Endothelial cell of umbilical vein (primary cell): ENCODE data around the gene STX8. TPM values are rescaled to one million over a fixed set of nuclear protein-coding genes. Genes with fewer than 3 reads are reported as not detected.

ENCODE experiments used
- BruUV-seq: library from RNA; stranded (reverse); fragments of 400-500 nt; replicated peaks from 2 replicates; lab custom pipeline; 2021; lab: Mats Ljungman, UMichigan
- CTCF ChIA-PET: fragments of 300-600, 350-600 bp; sonication (Branson Sonifier 250); formaldehyde crosslinking; loops from one replicate; lab custom pipeline; 2021; ENCODE audit warnings: antibody characterized with exemption, inconsistent platforms; lab: Charles Lee
- POLR2A ChIA-PET: fragments of 300-600, 350-600 bp; sonication (Branson Sonifier 250); formaldehyde crosslinking; loops from one replicate; lab custom pipeline; 2021; ENCODE audit warnings: antibody characterized with exemption, inconsistent platforms; lab: Charles Lee
- DNase-seq: peaks from one replicate; pipeline ENCODE4 v3.0.0-alpha.2; 2011; ENCODE audit warnings: low read depth, low spot score
- FAIRE-seq: peaks from 2 replicates; lab custom pipeline; 2011; peaks lifted over from hg19 to GRCh38; lab: Jason Lieb, UNC
- H2AFZ ChIP-seq: 2 replicates; pipeline ENCODE4 v1.6.0; 2012; ENCODE audit warnings: low read depth, low read length, control low read depth, inconsistent platforms
- H3K27ac ChIP-seq: 2 replicates; pipeline ENCODE4 v1.5.1; 2011; ENCODE audit warnings: low read depth, mild to moderate bottlenecking, control low read depth, low read length, moderate library complexity; ENCODE audit not compliant: insufficient read depth
- H3K27me3 ChIP-seq, 2 experiments: 2 replicates each; pipeline versions ENCODE4 v1.6.0 to v1.6.1; 2011; ENCODE audit warnings: low read length in 2 of 2, mixed read lengths in 1 of 2; ENCODE audit not compliant: control insufficient read depth in 2 of 2, insufficient read depth in 2 of 2
- H3K36me3 ChIP-seq, 2 experiments: 2 replicates in 1 of 2; 3 replicates in 1 of 2; pipeline ENCODE4 v1.5.1; 2011; ENCODE audit warnings: low read length in 2 of 2, mild to moderate bottlenecking in 1 of 2, moderate library complexity in 1 of 2; ENCODE audit not compliant: control insufficient read depth in 2 of 2, insufficient read depth in 2 of 2; ENCODE audit errors: extremely low read depth in 1 of 2
- H3K4me1 ChIP-seq: 3 replicates; pipeline ENCODE4 v1.5.1; 2011; ENCODE audit warnings: mild to moderate bottlenecking, low read length; ENCODE audit not compliant: control insufficient read depth, insufficient read depth; ENCODE audit errors: extremely low read depth
- H3K4me2 ChIP-seq: 2 replicates; pipeline ENCODE4 v1.6.1; 2011; ENCODE audit warnings: low read length, control low read depth, mixed read lengths; ENCODE audit not compliant: insufficient read depth
- H3K4me3 ChIP-seq, 3 experiments: fragments of 200-600 bp in 1 of 3; sonication (generic), shearing (Covaris generic) in 1 of 3; replicated peaks in 1 of 3; 2 replicates each; pipeline ENCODE4 v1.5.1; 2011 to 2016; ENCODE audit warnings: control low read depth in 3 of 3, low read length in 3 of 3, mild to moderate bottlenecking in 2 of 3, inconsistent platforms in 1 of 3, low read depth in 1 of 3, moderate library complexity in 1 of 3; ENCODE audit not compliant: insufficient read depth in 1 of 3
- H3K79me2 ChIP-seq: 2 replicates; pipeline ENCODE4 v1.6.0; 2012; ENCODE audit warnings: low read length, inconsistent platforms; ENCODE audit not compliant: control insufficient read depth, insufficient read depth
- H3K9ac ChIP-seq: replicated peaks from 2 replicates; pipeline ENCODE3; 2011; ENCODE audit warnings: low read length, control low read depth; ENCODE audit not compliant: insufficient read depth; ENCODE audit errors: extremely low read depth
- H3K9me1 ChIP-seq: replicated peaks from 3 replicates; pipeline ENCODE4 v1.6.0; 2011; ENCODE audit warnings: mild to moderate bottlenecking, low read length; ENCODE audit not compliant: control insufficient read depth, insufficient read depth; ENCODE audit errors: extremely low read depth
- H3K9me3 ChIP-seq: replicated peaks from 2 replicates; pipeline ENCODE4 v1.5.1; 2012; ENCODE audit warnings: low read length, inconsistent platforms; ENCODE audit not compliant: control insufficient read depth, insufficient read depth
- H4K20me1 ChIP-seq: replicated peaks from 2 replicates; pipeline ENCODE3; 2011; ENCODE audit warnings: mild to moderate bottlenecking, low read length; ENCODE audit not compliant: control insufficient read depth, insufficient read depth; ENCODE audit errors: extremely low read depth
- EZH2 ChIP-seq: IDR thresholded peaks from 2 replicates; pipeline ENCODE4 v1.6.1; 2012; ENCODE audit warnings: borderline replicate concordance, low read depth, mild to moderate bottlenecking, moderate library complexity, low read length, inconsistent platforms; ENCODE audit not compliant: severe bottlenecking
- FOS ChIP-seq: IDR thresholded peaks from 2 replicates; pipeline ENCODE4 v1.6.1; 2011; ENCODE audit warnings: mild to moderate bottlenecking, low read length, moderate library complexity, borderline replicate concordance; ENCODE audit not compliant: insufficient read depth
- GATA2 ChIP-seq: IDR thresholded peaks from 2 replicates; pipeline ENCODE4 v1.7.0; 2011; ENCODE audit warnings: low read depth, mild to moderate bottlenecking, moderate library complexity, mixed read lengths, low read length; ENCODE audit not compliant: insufficient read length, insufficient read depth
- JUN ChIP-seq: IDR thresholded peaks from 2 replicates; pipeline ENCODE4 v1.6.1; 2011; ENCODE audit warnings: borderline replicate concordance, low read depth; ENCODE audit not compliant: insufficient read length, insufficient read depth
- MYC ChIP-seq: IDR thresholded peaks from one replicate; pipeline ENCODE4 v1.6.1; 2011; ENCODE audit warnings: mild to moderate bottlenecking, low read depth, low read length
- POLR2A ChIP-seq: IDR thresholded peaks from 2 replicates; pipeline ENCODE4 v1.6.1; 2012; ENCODE audit warnings: low read depth, mild to moderate bottlenecking, control low read depth, low read length
- POLR2AphosphoS5 ChIP-seq: IDR thresholded peaks from 2 replicates; pipeline ENCODE4 v1.6.1; 2012; ENCODE audit warnings: low read depth, mild to moderate bottlenecking, control low read depth, low read length, moderate library complexity; ENCODE audit not compliant: insufficient read depth
- dilution Hi-C: fragments of 300-500 bp; cut with MboI; formaldehyde crosslinking; loops from one replicate; pipeline ENCODE4 v1.15.0; 2019; ENCODE audit warnings: low sequenced_read_pairs; ENCODE audit not compliant: extremely low pct_ligation_motif_present
- intact Hi-C: fragments of 100-400 bp; cut with micrococcal nuclease; formaldehyde crosslinking; loops from one replicate; pipeline ENCODE4 v1.10.0; 2022
- polyA plus RNA-seq, 4 experiments: library from polyadenylated mRNA; depleted of rRNA in 3 of 4; stranded (reverse) in 3 of 4; unstranded in 1 of 4; fragments of >200 nt; gene quantifications; 2 replicates each; pipeline versions ENCODE4 v1.2.1 to v1.2.3, GENCODE V29; 2011 to 2012; ENCODE audit warnings: missing spikeins in 1 of 4
- total RNA-seq: library from RNA; stranded (reverse); gene quantifications from 2 replicates; pipeline ENCODE4 v1.2.3, GENCODE V29; 2021
- TF ChIP-seq, protein P1 (sequence below), 2 donors: IDR thresholded peaks; 1 replicate in 1 of 2; 2 replicates in 1 of 2; pipeline ENCODE4 v1.5.1; 2011; ENCODE audit warnings: low read length in 2 of 2, mild to moderate bottlenecking in 2 of 2, moderate library complexity in 2 of 2, control low read depth in 1 of 2, inconsistent platforms in 1 of 2, low read depth in 1 of 2; ENCODE audit not compliant: insufficient read depth in 1 of 2; ENCODE audit errors: extremely low read depth in 1 of 2
- TF ChIP-seq, protein P2 (sequence below): IDR thresholded peaks from 2 replicates; pipeline ENCODE4 v1.6.1; 2011; ENCODE audit not compliant: insufficient read depth, insufficient read length

STX8 gene
- total and polyA plus RNA-seq, 2 donors (not counting 3 experiments of a cell fraction or from before 2014, with no cell fraction given): 25.9 to 67.3 TPM

DNA sequence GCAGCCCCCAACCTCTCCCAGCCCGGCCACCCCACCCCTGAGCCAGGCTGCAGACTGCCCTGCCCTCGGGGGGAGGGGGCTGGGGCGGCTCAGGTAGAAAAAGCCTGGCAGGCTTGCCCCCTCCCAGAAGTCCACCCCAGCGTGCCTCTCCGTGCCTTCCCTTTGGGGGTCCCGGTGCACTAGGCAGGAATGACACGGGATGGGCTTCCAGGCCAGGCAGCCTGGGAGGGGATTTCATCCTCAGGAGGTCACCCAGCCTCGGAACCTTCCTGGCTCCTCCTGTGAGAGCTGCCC is 369.3 kb downstream of the STX8 start:
- Histone ChIP-seq H3K9me3 (no peaks in the 10 kb centered on the region), H4K20me1 (no peaks in the 10 kb centered on the region), H3K27ac (no peak overlapping the region), H3K4me3 (no peak overlapping the region), H3K4me1 (no peaks in the 10 kb centered on the region), H3K9me1 (no peaks in the 10 kb centered on the region), H3K9ac (no peak overlapping the region), H3K4me2 (no peak overlapping the region), H3K79me2 (no peaks in the 10 kb centered on the region), H2AFZ (no peak overlapping the region), H3K27me3 (no peaks in the 10 kb centered on the region), H3K36me3 (no peaks in the 10 kb centered on the region)
- DNase-seq (no peak), FAIRE-seq (no peak)
- CTCF ChIA-PET: no interaction called here
- no peak for TF ChIP-seq EZH2
- no peak for TF ChIP-seq POLR2AphosphoS5
- TF ChIP-seq FOS: no peak
- POLR2A ChIA-PET: no interaction called here
- BruUV-seq: no TSS peak
- dilution Hi-C loops (no loop called here), intact Hi-C loops (loop anchor here (10.0 kb wide), 1 partner anchor 62 kb away; no protein-coding TSS in a partner anchor)

DNA sequence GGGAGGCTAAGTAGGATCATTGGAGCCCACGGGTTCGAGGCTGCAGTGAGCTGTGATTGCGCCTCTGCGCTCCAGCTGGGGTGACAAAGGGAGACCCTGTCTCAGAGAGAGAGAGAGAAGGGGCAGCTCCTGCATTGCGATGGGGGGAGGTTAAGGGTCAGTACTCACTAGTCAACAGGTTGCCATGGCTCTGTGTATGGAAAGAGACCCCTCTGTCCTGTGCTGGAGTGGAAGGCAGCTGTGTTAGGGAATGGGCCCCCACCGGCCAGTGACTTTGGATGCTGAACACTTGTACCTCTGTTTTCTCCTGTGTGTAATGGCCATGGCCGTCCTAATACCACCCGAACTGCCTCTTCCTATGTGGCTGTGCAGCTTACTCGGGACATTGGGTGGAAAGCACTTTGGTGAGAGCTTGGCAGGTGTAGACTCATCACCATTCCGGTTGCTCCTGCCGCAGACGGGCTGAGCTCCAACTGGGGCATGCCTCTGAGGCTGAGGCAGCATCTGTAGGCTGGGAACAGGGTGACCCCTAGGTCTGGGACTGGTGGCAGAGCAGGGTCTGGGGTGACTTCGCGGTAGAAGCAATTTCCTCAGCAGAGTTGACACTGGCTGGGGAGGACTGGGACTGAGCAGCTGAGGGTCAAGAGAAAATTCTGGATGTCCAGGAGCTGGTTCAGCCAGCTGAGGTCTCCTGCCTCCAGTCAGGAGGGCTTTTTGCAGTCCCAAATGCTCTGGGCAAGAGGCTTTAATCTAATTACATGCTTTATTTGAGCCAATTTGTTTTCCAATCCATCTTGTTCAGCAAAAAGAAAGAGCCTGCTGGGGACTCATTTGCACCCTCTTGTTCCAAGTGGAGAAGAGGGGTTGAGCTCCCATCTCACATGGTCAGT is 369.9 kb downstream of the STX8 start:
- H3K9me3 ChIP-seq: no peaks in the 10 kb centered on the region
- no peaks in the 10 kb centered on the region for H3K9me1 ChIP-seq
- ChIA-PET CTCF (no interaction called here), POLR2A (no interaction called here)
- no peaks in the 10 kb centered on the region for H4K20me1 ChIP-seq
- H3K9ac ChIP-seq: no peak overlapping the region
- no TSS peak for BruUV-seq
- no peak for DNase-seq
- no peaks in the 10 kb centered on the region for H3K36me3 ChIP-seq
- H3K4me2 ChIP-seq: no peak overlapping the region
- intact Hi-C loops: loop anchor here (10.0 kb wide), 1 partner anchor 61 kb away; no protein-coding TSS in a partner anchor
- dilution Hi-C loops: no loop called here
- H3K79me2 ChIP-seq: no peaks in the 10 kb centered on the region
- no peak overlapping the region for H3K4me3 ChIP-seq
- no peak overlapping the region for H3K27ac ChIP-seq
- no peaks in the 10 kb centered on the region for H3K4me1 ChIP-seq
- FAIRE-seq: no peak
- TF ChIP-seq GATA2: no peak
- no peak for TF ChIP-seq MYC
- no peak for TF ChIP-seq EZH2
- TF ChIP-seq POLR2A: no peak
- TF ChIP-seq, protein P1, sequence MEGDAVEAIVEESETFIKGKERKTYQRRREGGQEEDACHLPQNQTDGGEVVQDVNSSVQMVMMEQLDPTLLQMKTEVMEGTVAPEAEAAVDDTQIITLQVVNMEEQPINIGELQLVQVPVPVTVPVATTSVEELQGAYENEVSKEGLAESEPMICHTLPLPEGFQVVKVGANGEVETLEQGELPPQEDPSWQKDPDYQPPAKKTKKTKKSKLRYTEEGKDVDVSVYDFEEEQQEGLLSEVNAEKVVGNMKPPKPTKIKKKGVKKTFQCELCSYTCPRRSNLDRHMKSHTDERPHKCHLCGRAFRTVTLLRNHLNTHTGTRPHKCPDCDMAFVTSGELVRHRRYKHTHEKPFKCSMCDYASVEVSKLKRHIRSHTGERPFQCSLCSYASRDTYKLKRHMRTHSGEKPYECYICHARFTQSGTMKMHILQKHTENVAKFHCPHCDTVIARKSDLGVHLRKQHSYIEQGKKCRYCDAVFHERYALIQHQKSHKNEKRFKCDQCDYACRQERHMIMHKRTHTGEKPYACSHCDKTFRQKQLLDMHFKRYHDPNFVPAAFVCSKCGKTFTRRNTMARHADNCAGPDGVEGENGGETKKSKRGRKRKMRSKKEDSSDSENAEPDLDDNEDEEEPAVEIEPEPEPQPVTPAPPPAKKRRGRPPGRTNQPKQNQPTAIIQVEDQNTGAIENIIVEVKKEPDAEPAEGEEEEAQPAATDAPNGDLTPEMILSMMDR (IDR thresholded peaks at IDR 0.05; ENCODE audit: extremely low read depth in 1 of 2, insufficient read depth in 1 of 2, low read depth in 1 of 2, low read length in 2 of 2): no peak
- TF ChIP-seq JUN: no peak
- TF ChIP-seq, protein P2, sequence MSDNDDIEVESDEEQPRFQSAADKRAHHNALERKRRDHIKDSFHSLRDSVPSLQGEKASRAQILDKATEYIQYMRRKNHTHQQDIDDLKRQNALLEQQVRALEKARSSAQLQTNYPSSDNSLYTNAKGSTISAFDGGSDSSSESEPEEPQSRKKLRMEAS: no peak
- no peak overlapping the region for H2AFZ ChIP-seq
- H3K27me3 ChIP-seq: no peaks in the 10 kb centered on the region
